HepG2 (cell line): ENCODE results near the gene COA7. TPM values are rescaled to one million over a fixed set of nuclear protein-coding genes. Genes with fewer than 3 reads are reported as not detected.

Experiments used
- ATAC-seq: fragments of 200-7000 bp; cut with Tn5 transposase; 3 replicates; pipeline ENCODE4 v1.9.1; 2020; ENCODE audit warnings: mild to moderate bottlenecking, moderate library complexity
- BruUV-seq: library from RNA; stranded (reverse); fragments of 400-500 nt; replicated peaks from 2 replicates; lab custom pipeline; 2021; lab: Mats Ljungman, UMichigan
- CTCF ChIA-PET: fragments of 300-600 bp; formaldehyde crosslinking; extraction: SDS; loops from one replicate; lab custom pipeline; 2021; ENCODE audit warnings: low total read pairs, inconsistent platforms, low intra/inter-chr PET ratio; lab: Yijun Ruan, JAX
- POLR2A ChIA-PET: fragments of 350-600 bp; sonication (Branson Sonifier 250); formaldehyde crosslinking; loops from one replicate; lab custom pipeline; 2020; ENCODE audit warnings: antibody characterized with exemption, inconsistent platforms; lab: Yijun Ruan, JAX
- DNase-seq: peaks from one replicate; pipeline ENCODE4 v3.0.0-alpha.2; 2015; ENCODE audit warnings: low spot score
- FAIRE-seq: peaks from 3 replicates; lab custom pipeline; 2011; peaks lifted over from hg19 to GRCh38; lab: Jason Lieb, UNC
- H2AFZ ChIP-seq: one replicate; pipeline ENCODE4 v1.6.1; 2011; ENCODE audit warnings: low read length, inconsistent platforms
- H3K27ac ChIP-seq: fragments of 300-600 bp; 3 replicates; pipeline ENCODE4 v1.8.0; 2011; ENCODE audit warnings: mixed run types, mild to moderate bottlenecking, mixed read lengths, low read length, inconsistent platforms; ENCODE audit not compliant: insufficient read depth; ENCODE audit errors: extremely low read length
- H3K27me3 ChIP-seq, 2 experiments: fragments of 200-600 bp in 1 of 2; 2 replicates in 1 of 2; 3 replicates in 1 of 2; pipeline versions ENCODE4 v1.6.0 to v1.8.0; 2011; ENCODE audit warnings: low read length in 2 of 2, mild to moderate bottlenecking in 2 of 2, moderate library complexity in 2 of 2, inconsistent platforms in 1 of 2; ENCODE audit not compliant: insufficient read depth in 2 of 2, control insufficient read depth in 1 of 2
- H3K36me3 ChIP-seq, 2 experiments: fragments of 200-600 bp in 1 of 2; replicated peaks in 1 of 2; 2 replicates in 1 of 2; 3 replicates in 1 of 2; pipeline versions ENCODE4 v1.5.1 to v1.8.0; 2011; ENCODE audit warnings: low read length in 2 of 2, inconsistent platforms in 1 of 2; ENCODE audit not compliant: insufficient read depth in 2 of 2, control insufficient read depth in 1 of 2
- H3K4me1 ChIP-seq: 2 replicates; pipeline ENCODE4 v1.5.1; 2012; ENCODE audit warnings: low read length, inconsistent platforms; ENCODE audit not compliant: insufficient read depth
- H3K4me2 ChIP-seq: 2 replicates; pipeline ENCODE4 v1.6.0; 2011; ENCODE audit warnings: low read depth, low read length, inconsistent platforms
- H3K4me3 ChIP-seq, 3 experiments: fragments of 200-600 bp in 1 of 3; sonication (generic), shearing (Covaris generic) in 1 of 3; replicated peaks in 1 of 3; 2 replicates each; pipeline ENCODE4 v1.5.1; 2011 to 2016; ENCODE audit warnings: low read length in 3 of 3, inconsistent platforms in 2 of 3, low read depth in 2 of 3, mild to moderate bottlenecking in 2 of 3, control low read depth in 1 of 3, mixed read lengths in 1 of 3; ENCODE audit not compliant: insufficient read depth in 1 of 3
- H3K79me2 ChIP-seq: one replicate; pipeline ENCODE4 v1.6.1; 2011; ENCODE audit warnings: low read length, inconsistent platforms; ENCODE audit not compliant: insufficient read depth
- H3K9ac ChIP-seq: 2 replicates; pipeline ENCODE4 v1.6.0; 2011; ENCODE audit warnings: mild to moderate bottlenecking, low read depth, low read length, inconsistent platforms; ENCODE audit not compliant: insufficient read depth
- H3K9me3 ChIP-seq: 2 replicates; pipeline ENCODE4 v1.5.1; 2012; ENCODE audit warnings: mild to moderate bottlenecking, low read length
- H4K20me1 ChIP-seq: 2 replicates; pipeline ENCODE4 v1.6.0; 2011; ENCODE audit warnings: inconsistent platforms, mild to moderate bottlenecking, low read length, moderate library complexity; ENCODE audit not compliant: insufficient read depth
- ARID2 ChIP-seq: sonication (generic); formaldehyde crosslinking; IDR thresholded peaks from 2 replicates; pipeline ENCODE4 v1.8.1; 2022; ENCODE audit warnings: mild to moderate bottlenecking, missing genetic modification reagents, borderline replicate concordance
- ARNTL ChIP-seq: sonication (generic); formaldehyde crosslinking; IDR thresholded peaks from 2 replicates; pipeline ENCODE4 v1.4.0; 2020; ENCODE audit warnings: mild to moderate bottlenecking, missing genetic modification reagents
- ETV5 ChIP-seq: IDR thresholded peaks from 2 replicates; pipeline ENCODE4 v1.6.1; 2018; ENCODE audit warnings: missing biosample characterization, missing genetic modification reagents, inconsistent platforms, borderline replicate concordance
- NCOA1 ChIP-seq: sonication (generic); formaldehyde crosslinking; IDR thresholded peaks from 2 replicates; pipeline ENCODE4 v1.9.0; 2021; ENCODE audit warnings: missing genetic modification reagents
- RFX3 ChIP-seq: IDR thresholded peaks from 2 replicates; pipeline ENCODE4 v1.6.1; 2016; ENCODE audit warnings: missing biosample characterization, missing genetic modification reagents
- ZBTB20 ChIP-seq: sonication (generic); formaldehyde crosslinking; IDR thresholded peaks from 2 replicates; pipeline ENCODE4 v1.8.1; 2023; ENCODE audit warnings: missing genetic modification reagents, low read depth, mild to moderate bottlenecking, borderline replicate concordance
- ZBTB40 ChIP-seq, 2 experiments: fragments of 450-650 bp in 1 of 2; sonication (generic) in 1 of 2; formaldehyde crosslinking in 1 of 2; IDR thresholded peaks; 2 replicates each; pipeline versions ENCODE4 v1.6.1 to v1.8.0; 2016 to 2022; ENCODE audit warnings: antibody characterized with exemption in 1 of 2, mild to moderate bottlenecking in 1 of 2, missing genetic modification reagents in 1 of 2
- ZNF367 ChIP-seq: sonication (generic); formaldehyde crosslinking; IDR thresholded peaks from 2 replicates; pipeline ENCODE4 v1.4.0; 2020; ENCODE audit warnings: missing genetic modification reagents, borderline replicate concordance
- ZNF446 ChIP-seq: sonication (generic); formaldehyde crosslinking; IDR thresholded peaks from 2 replicates; pipeline ENCODE4 v1.5.0; 2020; ENCODE audit warnings: mild to moderate bottlenecking, missing genetic modification reagents
- ZSCAN22 ChIP-seq: sonication (generic); formaldehyde crosslinking; IDR thresholded peaks from 2 replicates; pipeline ENCODE4 v1.4.0; 2020; ENCODE audit warnings: mild to moderate bottlenecking, missing genetic modification reagents
- WGBS: methylation state at CpG from one replicate; pipeline ENCODE4 v1.1.6; 2017; ENCODE audit warnings: low lambda C conversion rate; 5-methylcytosine and 5-hydroxymethylcytosine counted together
- in situ Hi-C: cut with HindIII; loops from 2 replicates; pipeline ENCODE4 v1.10.0; 2017; ENCODE audit warnings: low pct_unique_long_range_greater_than_20kb; ENCODE audit not compliant: extremely low pct_ligation_motif_present
- intact Hi-C: fragments of 100-400 bp; cut with micrococcal nuclease; formaldehyde crosslinking; loops from one replicate; pipeline ENCODE4 v1.10.0; 2022; ENCODE audit not compliant: unreplicated experiment
- polyA plus RNA-seq, 8 experiments: library from polyadenylated mRNA; depleted of rRNA in 3 of 8; stranded (reverse) in 7 of 8; unstranded in 1 of 8; fragments of >200 nt; fragmentation: Illumina TruSeq in 4 of 8; extraction: Trizol in 4 of 8; gene quantifications; 2 replicates each; pipeline versions ENCODE4 v1.2.1 to v1.2.3, GENCODE V29; 2011 to 2016; ENCODE audit warnings: low read depth in 4 of 8, missing spikeins in 1 of 8, mixed read lengths in 1 of 8; ENCODE audit not compliant: insufficient read depth in 1 of 8
- total RNA-seq, 5 experiments: library from RNA; depleted of rRNA; stranded (reverse); fragments of >200 nt; fragmentation: Illumina TruSeq; extraction: Trizol; gene quantifications; 2 replicates each; pipeline ENCODE4 v1.2.3, GENCODE V29; 2016; ENCODE audit warnings: low read depth in 1 of 5
- TF ChIP-seq, protein P1 (sequence below): sonication (generic); formaldehyde crosslinking; IDR thresholded peaks from 2 replicates; pipeline ENCODE4 v1.4.0; 2020; ENCODE audit warnings: missing genetic modification reagents, mild to moderate bottlenecking, borderline replicate concordance
- TF ChIP-seq, protein P2 (sequence below): sonication (generic); formaldehyde crosslinking; IDR thresholded peaks from 2 replicates; pipeline ENCODE4 v1.8.0; 2022; ENCODE audit warnings: missing genetic modification reagents, mild to moderate bottlenecking, inconsistent platforms, borderline replicate concordance

COA7 gene
- total and polyA plus RNA-seq, 2 of the 13 experiments (the other 11 are each of a cell fraction or from before 2014, with no cell fraction given), result 12.3 to 30.4 TPM

DNA sequence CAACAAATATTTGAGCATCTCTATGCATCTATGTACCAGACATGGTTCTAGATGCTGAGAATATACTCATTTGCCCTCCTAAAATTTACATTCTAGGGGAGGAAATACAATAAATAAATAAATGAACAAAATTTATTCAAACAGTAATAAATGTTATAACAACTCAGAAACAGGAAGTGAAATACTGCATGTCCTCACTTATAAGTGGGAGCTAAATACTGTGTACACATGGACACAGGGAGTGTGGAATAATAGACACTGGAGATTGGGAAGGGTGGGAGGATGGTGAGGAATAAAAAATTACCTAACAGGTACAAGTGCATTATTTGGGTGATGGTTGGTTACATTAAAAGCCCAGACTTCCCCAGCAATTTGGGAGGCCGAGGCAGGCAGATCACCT lies 4.3 kb downstream of the COA7 start:
- BruUV-seq, result no TSS peak
- in situ Hi-C loops, result no loop called here
- no peak for DNase-seq
- intact Hi-C loops, result no loop called here
- ChIA-PET CTCF (no interaction called here), POLR2A (no interaction called here)
- Histone ChIP-seq H3K27me3 (no peaks in the 10 kb centered on the region), H3K4me3 (no peak overlapping the region), H3K4me2 (no peak overlapping the region), H3K36me3 (peaks cover 10 to 31% of the 10 kb centered on the region in 2 experiments), H3K9me3 (no peaks in the 10 kb centered on the region), H3K27ac (no peak overlapping the region), H2AFZ (no peak overlapping the region), H3K4me1 (peaks cover 31% of the 10 kb centered on the region), H3K9ac (no peak overlapping the region), H3K79me2 (peaks cover 39% of the 10 kb centered on the region), H4K20me1 (no peaks in the 10 kb centered on the region)
- no peak for ATAC-seq
- no peak for FAIRE-seq
- WGBS, result 100% methylated on average over 1 of the region's 1 CpG
- TF ChIP-seq ZBTB40 (IDR thresholded peaks at IDR 0.05) (no peak), ZBTB40 (CRISPR knock-in tag; IDR thresholded peaks at IDR 0.05) (no peak), ARID2 (CRISPR knock-in tag) (no peak), ARNTL (CRISPR knock-in tag) (no peak), RFX3 (CRISPR knock-in tag) (no peak), ZNF446 (CRISPR knock-in tag) (no peak), ZSCAN22 (CRISPR knock-in tag) (no peak), ZNF367 (CRISPR knock-in tag) (no peak), NCOA1 (CRISPR knock-in tag) (no peak), ETV5 (CRISPR knock-in tag) (no peak), ZBTB20 (CRISPR knock-in tag) (no peak)
- TF ChIP-seq, protein P1, sequence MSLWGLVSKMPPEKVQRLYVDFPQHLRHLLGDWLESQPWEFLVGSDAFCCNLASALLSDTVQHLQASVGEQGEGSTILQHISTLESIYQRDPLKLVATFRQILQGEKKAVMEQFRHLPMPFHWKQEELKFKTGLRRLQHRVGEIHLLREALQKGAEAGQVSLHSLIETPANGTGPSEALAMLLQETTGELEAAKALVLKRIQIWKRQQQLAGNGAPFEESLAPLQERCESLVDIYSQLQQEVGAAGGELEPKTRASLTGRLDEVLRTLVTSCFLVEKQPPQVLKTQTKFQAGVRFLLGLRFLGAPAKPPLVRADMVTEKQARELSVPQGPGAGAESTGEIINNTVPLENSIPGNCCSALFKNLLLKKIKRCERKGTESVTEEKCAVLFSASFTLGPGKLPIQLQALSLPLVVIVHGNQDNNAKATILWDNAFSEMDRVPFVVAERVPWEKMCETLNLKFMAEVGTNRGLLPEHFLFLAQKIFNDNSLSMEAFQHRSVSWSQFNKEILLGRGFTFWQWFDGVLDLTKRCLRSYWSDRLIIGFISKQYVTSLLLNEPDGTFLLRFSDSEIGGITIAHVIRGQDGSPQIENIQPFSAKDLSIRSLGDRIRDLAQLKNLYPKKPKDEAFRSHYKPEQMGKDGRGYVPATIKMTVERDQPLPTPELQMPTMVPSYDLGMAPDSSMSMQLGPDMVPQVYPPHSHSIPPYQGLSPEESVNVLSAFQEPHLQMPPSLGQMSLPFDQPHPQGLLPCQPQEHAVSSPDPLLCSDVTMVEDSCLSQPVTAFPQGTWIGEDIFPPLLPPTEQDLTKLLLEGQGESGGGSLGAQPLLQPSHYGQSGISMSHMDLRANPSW (CRISPR knock-in tag), result no peak
- TF ChIP-seq, protein P2, sequence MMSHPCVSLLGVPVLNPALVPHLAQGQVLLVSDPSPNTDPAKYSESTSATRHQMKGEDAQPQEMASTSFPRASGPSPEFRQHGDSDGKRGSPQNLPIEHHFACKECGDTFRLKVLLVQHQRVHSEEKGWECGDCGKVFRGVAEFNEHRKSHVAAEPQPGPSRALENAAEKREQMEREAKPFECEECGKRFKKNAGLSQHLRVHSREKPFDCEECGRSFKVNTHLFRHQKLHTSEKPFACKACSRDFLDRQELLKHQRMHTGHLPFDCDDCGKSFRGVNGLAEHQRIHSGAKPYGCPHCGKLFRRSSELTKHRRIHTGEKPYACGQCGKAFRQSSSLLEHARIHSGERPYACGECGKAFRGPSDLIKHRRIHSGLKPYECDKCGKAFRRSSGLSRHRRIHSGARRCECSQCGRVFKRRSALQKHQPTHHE (CRISPR knock-in tag), result no peak
